Esophagus squamous epithelium (tissue), 4 donors: ENCODE measurements around the gene VAV2.

Experiments used
- POLR2A ChIP-seq, 4 donors: fragments of 450-650 bp; IDR thresholded peaks; one replicate each; pipeline ENCODE4 v1.6.1; 2017; ENCODE audit warnings: antibody characterized with exemption in 4 of 4, mild to moderate bottlenecking in 4 of 4, moderate library complexity in 3 of 4
- TF ChIP-seq, protein P1 (sequence below), 6 experiments: fragments of 450-650 bp in 4 of 6; fragments of 200-600 bp in 2 of 6; sonication (generic) in 2 of 6; IDR thresholded peaks; one replicate each; pipeline ENCODE4 v1.5.1; 2016 to 2019; ENCODE audit warnings: antibody characterized with exemption in 6 of 6, mild to moderate bottlenecking in 4 of 6, moderate library complexity in 4 of 6

GRCh38 chr9:133889584-133890301 is 102.4 kb downstream of the VAV2 start:
- TF ChIP-seq, protein P1, sequence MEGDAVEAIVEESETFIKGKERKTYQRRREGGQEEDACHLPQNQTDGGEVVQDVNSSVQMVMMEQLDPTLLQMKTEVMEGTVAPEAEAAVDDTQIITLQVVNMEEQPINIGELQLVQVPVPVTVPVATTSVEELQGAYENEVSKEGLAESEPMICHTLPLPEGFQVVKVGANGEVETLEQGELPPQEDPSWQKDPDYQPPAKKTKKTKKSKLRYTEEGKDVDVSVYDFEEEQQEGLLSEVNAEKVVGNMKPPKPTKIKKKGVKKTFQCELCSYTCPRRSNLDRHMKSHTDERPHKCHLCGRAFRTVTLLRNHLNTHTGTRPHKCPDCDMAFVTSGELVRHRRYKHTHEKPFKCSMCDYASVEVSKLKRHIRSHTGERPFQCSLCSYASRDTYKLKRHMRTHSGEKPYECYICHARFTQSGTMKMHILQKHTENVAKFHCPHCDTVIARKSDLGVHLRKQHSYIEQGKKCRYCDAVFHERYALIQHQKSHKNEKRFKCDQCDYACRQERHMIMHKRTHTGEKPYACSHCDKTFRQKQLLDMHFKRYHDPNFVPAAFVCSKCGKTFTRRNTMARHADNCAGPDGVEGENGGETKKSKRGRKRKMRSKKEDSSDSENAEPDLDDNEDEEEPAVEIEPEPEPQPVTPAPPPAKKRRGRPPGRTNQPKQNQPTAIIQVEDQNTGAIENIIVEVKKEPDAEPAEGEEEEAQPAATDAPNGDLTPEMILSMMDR (IDR thresholded peaks at IDR 0.05) = no peak
- no peak for TF ChIP-seq POLR2A (IDR thresholded peaks at IDR 0.05)
